GM21423 (cell line): ENCODE results near the gene HNF1A.

ENCODE experiments used
- ATAC-seq: cut with Tn5 transposase; IDR thresholded peaks from one replicate; pipeline ENCODE4 v1.9.1; 2021; ENCODE audit warnings: mild to moderate bottlenecking, moderate library complexity; ENCODE audit not compliant: unreplicated experiment

The HNF1A gene

DNA sequence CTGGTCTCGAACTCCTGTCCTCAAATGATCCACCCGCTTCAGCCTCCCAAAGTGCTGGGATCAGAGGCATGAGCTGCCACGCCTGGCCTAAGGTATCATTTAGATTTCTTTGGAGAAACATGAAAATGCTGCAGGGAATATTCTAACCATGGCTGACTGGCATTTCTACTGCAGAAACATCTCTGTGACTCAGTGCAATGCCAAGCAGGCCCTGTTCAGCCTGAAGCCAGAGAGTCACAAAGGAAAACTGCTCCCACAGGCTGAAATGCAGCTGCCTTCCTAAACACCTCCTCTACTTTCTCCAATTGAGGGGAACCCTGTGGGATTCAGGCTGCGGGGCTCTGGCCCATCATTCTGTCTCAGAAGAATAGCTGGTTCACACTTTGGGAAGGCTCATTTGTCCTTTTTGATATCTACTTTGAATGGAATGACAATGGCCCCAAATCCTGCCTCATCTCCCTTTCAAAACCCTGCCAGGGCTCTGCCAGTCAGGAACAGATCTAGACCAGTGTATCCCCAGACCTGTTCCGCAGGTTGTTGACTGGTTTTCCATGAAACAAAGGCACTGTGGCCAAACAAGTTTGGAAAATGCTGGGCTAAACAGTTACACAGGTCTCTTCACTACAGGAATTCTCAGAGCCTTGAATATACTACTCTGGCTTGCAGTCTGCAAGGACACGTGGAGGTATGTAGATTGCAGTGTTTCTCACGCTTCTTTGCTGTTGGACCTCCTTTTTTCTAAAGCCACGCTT is 30.2 kb downstream of the HNF1A start:
- ATAC-seq, result no peak

DNA sequence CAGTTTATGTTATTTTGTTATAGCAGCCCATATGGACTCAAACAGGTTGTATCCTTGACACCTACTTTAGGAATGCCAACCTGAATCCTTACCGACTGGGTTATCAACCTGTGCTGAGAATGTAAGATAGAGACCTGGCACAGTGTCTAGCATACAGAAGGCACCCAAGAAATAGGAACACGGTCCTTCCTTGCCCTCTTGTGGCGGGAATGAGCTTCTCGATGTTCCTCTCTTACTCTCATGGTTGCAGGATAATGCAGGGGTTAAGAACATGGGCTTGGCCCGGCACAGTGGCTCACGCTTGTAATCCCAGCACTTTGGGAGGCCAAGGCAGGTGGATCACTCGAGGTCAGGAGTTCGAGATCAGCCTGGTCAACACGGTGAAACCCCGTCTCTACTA is 31.4 kb downstream of the HNF1A start:
- no peak for ATAC-seq

DNA sequence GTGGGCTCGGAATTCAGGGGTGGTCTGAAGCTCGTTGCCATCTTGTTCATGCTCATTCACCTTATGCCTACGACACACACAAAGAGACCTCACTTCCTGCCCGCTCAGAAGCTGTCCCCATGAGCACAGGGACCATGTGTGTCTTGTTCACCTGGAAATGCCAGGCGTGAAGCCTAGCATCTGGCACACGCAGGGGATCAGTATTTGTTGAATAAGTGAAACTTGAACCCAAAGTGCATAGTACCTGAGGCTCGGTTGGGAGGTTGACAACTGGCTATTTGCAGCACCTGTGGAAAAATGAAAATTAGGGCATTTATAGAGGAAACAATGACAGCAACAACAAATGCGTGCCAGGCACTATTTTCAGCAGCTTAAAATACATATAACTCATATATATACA is 32.5 kb downstream of the HNF1A start:
- ATAC-seq, result no peak

DNA sequence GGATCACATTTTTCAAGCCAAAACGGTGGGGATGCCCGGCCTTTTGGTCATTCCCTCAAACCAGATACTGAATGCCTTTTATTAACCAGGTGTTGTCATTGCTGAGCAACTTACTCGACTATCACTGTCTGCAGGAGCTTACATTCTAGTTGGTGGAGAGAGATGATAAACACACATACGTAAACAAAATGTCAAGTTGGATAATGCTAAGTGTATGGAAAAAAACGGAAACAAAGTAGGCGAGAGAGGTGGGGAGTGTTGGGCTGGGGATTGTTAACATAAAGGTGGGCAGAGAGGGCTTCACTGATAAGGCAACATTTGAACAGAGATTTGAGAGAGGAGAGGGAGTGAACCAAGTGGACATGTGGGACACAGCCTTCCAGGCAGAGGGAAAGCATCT is 33.5 kb downstream of the HNF1A start:
- no peak for ATAC-seq

DNA sequence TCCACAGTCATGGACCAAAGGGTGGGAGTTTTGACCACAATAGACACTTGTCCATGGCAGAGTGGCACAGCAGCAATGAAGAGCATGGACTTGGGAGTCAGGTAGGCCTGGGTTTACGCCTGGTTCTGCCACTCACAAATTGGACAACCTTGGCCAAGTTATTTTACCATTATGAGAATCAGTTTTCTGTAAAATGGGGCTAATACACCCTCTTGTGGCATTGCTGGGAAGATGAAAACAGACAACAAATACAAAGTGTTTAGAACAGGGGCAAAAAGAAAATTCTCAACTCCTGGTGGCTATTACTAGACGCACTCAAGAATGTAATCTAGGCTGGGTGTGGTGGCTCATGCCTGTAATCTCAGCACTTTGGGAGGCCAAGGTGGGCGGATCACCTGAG is 35.4 kb downstream of the HNF1A start:
- ATAC-seq, result no peak

DNA sequence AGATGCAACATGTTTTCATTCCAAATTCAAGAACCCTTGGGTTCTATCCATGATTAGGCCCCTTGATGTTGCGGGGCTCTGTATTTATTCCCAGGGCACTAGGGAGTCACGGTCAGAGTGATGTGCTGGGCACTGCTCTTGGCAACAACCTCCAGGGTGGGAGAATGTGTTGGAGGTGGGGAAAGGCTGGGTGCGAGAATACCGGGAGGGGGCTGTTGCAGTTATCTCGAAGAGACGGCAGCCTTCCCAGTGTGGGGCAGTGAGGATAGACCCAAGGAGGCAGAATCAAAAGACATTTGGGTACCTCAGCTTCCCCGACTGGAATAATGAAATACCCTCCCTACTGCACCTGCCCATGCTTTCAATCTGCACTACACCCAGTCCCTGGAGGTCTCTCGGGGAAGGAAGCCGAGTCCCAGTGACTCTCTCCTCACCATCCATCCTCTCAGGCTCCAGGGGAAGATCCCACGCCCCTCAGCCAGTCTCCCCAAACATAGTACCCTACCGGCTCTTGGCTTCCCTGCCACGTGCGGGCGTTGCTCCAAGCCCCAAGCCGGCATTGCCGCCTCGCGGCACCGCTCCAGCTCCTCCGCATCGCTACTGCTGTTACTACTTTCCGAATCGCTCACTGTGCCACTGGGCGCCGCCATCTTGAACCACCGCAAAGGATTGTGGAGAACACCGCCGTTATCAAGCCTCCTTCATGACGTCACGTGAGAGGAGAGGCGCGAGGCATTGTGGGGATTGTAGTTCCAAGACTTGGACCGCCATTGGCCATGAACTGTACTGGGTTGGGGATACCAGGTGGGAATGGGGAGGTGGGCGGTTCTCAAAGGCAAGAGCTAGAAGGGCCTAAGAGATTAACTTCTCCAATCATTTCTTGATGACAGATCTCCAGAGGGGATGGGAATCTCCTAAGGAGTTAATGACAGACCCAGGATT is 37.8 kb downstream of the HNF1A start, which contains the start of gene C12orf43:
Gene C12orf43 (minus strand): TSS at position 663 of the 942 bp plus-strand sequence. CDS start 13 bp downstream, at position 650.
- ATAC-seq, result peak; percentile 96

DNA sequence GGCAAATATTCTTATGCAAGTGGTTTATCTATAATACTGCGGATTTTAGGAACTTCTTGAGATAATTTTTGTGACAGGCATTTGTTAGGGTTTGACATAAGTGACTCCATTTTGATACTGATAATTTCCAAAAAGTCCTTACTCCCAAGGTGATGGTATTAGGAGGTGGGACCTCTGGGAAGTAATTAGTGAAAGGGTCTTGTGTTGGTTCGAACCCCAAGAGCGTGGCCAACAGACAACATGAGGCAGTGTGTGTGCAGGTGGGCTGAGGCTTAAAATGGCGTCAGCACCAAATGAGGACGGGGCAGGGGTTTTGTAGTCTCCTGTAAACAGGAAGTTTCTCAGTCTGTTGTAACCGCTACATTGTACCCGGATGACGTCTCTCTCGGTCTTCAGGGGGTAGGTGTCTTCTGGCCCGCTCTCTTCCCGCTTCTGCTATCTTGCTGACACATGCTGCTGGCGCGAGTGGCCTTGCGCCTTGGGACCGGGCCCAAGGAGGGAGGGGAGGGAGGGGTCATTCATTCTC is 39.7 kb downstream of the HNF1A start:
- no peak for ATAC-seq

DNA sequence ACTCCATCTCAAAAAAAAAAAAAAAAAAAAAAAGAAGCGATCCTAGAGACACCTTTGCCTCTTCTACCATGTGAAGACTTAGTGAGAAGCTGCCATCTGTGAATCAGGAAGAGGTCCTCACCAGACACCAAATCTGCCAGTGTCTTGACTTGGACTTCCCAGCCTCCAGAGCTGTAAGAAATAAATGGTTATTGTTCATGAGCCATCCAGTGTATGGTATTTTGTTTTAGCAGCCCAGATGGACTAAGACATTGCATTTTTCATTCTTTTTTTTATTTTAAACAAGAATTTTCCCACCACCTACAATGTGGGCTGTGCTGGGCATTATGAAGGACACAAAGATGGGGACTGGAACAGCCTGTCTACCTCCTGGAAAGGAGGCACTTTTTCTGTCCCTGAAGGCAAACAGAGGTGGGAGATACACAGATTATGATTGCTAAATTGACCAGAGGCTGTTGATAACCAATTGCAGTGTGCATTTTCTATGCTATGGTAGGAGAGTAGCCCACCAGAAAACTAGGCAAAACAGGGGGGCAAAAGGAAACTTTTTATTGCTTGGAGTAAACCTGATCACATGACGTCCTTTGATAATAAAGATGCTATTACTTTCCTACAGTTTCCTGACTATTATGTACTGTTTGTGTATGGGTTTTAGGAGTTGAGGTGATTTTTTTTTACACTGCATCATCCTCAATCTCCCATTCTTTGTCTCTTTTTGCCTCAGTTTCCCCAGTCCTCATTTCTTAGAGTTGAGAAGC is 40.7 kb downstream of the HNF1A start:
- no peak for ATAC-seq

DNA sequence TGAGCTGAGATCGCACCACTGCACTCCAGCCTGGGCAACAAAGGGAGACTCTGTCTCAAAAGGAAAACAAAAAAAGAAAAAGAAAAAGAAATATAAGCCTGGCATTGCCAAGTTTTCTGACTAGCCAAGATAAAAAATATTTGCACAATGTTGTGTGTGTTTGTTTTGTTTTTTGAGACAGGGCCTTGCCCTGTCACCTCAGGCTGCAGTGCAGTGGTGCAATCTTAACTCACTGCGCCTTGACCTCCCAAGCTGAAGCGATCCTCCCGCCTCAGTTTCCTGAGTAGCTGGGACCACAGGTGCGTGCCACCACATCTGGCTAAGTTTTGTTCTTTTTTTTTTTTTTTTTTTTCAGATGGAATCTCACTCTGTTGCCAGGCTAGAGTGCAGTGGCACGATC is 43.4 kb downstream of the HNF1A start:
- ATAC-seq, result no peak

DNA sequence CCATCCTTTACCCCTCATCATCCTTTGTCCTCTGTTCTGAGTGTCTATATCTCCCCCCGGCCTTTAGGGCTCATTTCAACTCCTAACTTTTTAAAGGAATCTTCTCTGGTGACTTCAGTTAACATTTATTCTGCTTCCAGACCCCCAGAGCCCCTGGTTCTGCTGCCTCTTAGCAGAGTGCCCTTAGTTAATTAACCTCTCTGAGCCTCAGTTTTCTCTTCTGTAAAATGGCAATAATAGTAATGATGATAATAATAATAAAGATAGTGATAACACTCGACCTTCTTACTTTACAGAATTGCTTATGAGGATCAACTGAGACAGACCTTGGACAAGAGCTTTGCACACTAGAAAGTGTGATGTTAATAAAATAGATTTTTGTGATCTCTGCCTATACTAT is 44.4 kb downstream of the HNF1A start:
- no peak for ATAC-seq

DNA sequence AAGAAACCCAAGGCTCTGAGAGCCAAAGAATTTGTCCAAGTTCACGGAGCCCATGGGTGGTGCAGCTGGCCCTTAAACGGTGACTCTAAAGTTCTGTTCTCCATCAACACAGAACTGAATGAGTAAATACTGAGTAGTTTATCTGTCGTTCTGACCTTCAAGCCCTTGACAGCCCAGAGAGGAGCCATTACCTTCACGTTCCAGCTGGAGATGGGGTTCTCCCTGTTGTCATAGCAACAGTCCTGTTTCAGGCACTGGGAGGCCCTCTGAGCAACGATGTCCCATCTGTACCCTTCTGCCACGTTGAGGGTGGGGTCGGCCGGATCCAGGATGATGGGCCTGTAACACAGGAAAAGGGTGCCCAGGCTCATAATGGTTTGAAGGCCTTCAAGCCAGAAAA is 45.5 kb downstream of the HNF1A start:
- ATAC-seq, result no peak

DNA sequence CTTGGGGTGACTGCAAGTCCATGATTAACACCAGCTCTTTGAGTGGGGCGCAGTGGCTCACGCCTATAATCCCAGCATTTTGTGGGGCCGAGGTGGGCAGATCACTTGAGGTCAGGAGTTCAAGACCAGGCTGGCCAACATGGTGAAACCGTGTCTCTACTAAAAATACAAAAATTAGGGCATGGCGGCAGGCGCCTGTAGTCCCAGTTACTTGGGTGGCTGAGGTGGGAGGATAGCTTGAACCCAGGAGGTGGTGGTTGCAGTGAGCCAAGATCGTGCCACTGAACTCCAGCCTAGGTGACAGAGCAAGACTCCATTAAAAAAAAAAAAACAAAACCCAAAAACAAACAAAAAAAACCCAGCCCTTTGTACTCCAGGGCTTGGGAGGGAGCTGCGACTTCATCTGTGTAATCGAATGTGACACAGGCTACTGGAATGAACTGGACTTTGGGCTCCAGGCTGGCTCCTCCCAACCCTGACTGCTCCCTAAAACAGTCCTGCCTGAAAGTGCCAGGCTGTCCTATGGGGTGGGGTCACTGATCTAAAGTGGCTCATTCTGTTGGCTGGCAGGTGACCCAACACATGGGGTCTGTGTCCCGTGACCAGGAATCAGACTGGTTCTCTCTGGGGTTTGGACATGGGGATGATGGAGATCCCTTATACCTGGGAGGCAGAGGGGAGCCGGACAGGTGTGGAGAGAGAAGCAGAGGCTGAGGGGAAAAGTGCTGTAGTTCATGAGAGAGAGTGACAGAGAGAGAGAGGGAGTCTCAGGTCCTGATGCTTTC is 47.3 kb downstream of the HNF1A start:
- ATAC-seq, result no peak

DNA sequence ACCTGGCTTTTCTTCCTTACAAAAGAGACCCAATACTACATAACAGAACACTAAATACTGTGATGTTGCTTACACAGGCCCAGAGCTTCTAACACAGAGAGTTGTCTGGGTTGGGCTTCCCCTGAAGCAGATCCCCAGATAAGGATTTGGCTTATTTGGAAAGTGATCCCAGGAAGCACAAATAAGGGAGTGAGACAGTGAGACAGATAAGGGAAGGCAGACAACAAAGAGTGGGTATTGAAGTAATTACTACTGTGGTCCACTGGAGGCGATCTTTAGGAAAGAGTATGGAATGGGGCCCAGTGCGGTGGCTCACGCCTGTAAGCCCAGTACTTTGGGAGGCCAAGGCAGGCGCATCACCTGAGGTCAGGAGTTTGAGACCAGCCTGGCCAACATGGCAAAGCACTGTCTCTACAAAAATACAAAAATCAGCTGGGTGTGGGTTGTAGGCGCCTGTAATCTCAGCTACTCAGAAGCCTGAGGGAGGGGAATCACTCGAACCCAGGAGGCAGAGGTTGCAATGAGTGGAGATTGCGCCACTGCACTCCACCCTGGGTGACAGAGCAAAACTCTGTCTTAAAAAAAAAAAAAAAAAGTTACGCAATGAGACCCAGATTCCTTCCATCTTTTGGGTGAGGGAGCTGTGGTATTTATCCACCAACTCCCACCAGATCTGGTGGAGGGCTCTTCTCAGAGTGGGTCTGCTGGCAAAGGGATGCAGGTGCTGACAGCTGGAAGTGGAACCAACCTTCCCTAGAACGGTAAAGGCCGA is 48.1 kb downstream of the HNF1A start:
- no peak for ATAC-seq

DNA sequence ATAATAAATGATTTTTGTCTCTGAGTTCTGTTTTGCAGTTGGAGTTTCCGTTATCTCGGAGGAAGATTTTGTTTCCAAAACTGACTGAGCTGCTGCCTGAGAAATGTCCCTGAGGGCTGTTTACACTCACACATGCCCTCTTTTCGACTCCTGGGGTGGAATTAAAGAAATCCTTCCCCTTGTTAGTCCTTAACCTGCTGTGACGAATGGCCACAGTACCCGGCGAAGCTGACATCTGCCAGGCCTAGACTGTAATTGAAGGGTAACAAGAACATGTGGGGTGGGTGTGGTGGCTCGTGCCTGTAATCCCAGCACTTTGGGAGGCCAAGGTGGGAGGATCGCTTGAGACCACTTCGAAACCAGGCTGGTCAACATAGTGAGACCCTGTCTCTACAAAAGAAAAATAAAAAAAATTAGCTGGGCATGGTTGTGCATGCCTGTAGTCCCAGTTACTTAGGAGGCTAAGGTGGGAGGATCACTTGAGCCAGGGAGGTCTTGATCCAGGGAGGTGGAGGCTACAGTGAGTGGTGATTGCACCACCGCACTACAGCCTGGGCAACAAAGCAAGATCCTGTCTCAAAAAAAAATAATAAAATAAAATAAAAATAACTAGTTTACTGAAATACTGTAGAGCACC is 52.4 kb downstream of the HNF1A start:
- ATAC-seq, result no peak

DNA sequence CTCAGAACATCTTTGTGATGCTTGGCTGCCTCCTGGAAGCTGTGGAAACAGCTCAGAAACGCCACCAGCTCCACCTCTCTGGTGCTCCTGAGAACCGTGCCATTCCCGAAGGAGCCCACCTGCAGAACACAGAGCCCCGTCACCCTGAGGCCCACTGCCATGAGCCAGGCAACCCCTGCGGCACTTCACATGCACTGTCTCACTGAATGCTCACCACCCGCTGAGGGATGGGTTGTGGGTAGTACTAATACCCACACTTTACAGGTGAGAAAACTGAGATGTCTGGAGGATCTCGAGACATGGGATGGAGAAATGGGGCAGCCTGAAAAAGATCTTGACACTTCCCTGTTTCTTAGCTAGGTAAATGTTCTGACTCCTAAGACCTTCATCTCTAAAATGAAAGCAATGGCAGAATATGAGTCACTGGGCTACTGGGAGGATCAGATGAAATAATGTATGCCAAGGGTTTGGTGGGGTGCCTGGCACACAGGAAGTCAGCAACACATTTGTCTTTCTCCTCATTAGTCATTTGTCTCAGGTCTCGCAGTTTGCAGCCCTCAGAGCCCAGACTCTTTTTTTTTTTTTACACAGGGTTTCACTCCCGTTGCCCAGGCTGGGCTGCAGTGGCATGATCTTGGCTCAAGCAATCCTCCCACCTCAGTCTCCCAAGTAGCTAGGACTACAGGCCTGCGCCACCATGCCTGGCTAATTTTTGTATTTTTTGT is 55.4 kb downstream of the HNF1A start:
- no peak for ATAC-seq

DNA sequence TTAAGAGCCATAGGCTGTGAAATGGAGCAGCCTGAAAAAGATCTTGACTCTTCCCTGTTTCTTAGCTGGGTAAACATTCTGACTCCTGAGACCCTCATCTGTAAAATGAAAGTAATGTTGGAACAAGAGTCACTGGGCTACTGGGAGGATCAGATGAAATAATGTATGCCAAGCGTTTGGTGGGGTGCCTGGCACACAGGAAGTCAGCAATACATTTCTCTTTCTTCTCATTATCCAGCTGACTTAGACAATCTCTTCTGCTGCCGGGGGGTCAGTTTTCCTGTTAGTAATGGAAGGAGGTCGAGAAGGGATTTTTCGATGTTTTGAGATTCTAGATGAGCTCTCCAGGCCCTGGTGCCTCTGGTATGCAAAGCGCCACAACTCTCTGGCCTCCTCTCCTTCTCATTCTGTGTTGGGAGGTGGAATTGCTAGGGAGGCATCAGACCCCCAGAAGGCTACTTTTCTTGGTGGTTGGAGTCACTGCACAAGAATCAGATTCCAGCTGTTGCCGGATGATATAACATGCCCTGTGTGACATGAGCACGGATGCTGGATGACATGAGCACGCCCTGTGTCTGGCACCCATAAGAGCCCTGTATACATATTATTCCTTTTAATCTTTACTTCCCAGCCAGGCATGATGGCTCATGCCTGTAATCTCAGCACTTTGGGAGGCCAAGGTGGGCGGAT is 56.4 kb downstream of the HNF1A start:
- ATAC-seq, result no peak

DNA sequence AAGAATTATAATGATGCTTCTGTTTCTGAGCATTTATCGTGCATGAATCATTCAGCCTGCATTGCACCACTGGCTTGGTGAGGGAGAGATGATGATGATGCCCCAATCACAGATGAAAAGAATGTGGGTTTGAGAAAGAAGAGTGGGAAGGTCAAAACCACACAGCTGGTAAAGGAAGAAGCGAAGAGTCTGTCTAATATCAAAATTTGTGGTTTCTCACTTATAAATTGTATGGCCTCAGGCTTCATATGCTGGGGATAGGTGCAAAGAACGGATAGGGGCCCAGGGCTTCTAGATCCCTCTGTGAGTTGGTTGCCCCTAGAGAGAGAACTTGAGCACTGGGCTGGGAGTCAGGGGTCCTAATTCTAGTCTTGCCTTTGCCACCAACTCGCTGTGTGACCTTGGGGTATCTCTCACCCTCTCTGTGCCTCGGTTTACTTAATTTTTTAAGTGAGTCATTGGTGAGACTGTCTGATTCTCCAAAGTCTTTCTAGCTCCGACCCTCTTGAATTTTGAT is 58.5 kb downstream of the HNF1A start:
- no peak for ATAC-seq
